Stimulated activated CD4-positive, alpha-beta T cell treated with anti-CD3 and anti-CD28 coated beads, Interleukin-4, amount 100 ng/mL, for 24 hours (primary cell): ENCODE results near the gene RALY.
"Not testable (repeated sequence)": the region's sequence is repeated elsewhere in the genome, so short reads cannot be mapped to it uniquely, and the experiment has no call there.

ENCODE experiments used
- DNase-seq: peaks from one replicate; pipeline ENCODE4 v3.0.0-alpha.2; 2020

RALY gene

GRCh38 chr20:34018166-34018565, 24.5 kb downstream of the RALY start:
- DNase-seq = no peak

- DNase-seq = no peak
Observed at GRCh38 chr20:34022151-34022838, 28.6 kb downstream of the RALY start.

GRCh38 chr20:34022839-34023234, 29.1 kb downstream of the RALY start:
- DNase-seq = no peak

- no peak for DNase-seq
Observed at GRCh38 chr20:34023937-34024722, 30.4 kb downstream of the RALY start.

GRCh38 chr20:34024723-34025351, 31.1 kb downstream of the RALY start:
- DNase-seq = no peak

- DNase-seq = not testable (repeated sequence)
Observed at GRCh38 chr20:34028013-34028412, 34.3 kb downstream of the RALY start.

GRCh38 chr20:34029415-34029814, 35.7 kb downstream of the RALY start:
- no peak for DNase-seq

GRCh38 chr20:34030456-34030855, 36.7 kb downstream of the RALY start:
- DNase-seq = no peak

DNA sequence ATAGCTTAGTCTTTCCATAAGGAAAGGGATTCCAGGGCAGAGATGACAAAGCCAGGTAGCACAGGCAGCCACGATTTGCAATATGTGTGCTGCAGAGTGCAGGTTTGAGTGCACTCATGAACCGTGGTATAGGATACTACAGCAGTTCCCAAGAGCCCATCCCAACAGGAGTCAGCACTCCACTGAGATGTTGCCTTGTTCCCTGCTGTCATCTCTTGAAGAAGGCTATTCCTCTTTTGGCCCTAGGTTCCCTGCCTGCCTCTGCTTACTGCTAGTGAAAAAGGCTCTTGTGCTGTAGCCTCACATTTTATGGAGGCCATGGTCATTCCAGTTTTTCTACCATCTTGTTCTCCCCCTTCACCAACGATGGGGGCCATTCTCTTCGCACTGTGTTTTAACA, 40.2 kb downstream of the RALY start:
- no peak for DNase-seq

DNA sequence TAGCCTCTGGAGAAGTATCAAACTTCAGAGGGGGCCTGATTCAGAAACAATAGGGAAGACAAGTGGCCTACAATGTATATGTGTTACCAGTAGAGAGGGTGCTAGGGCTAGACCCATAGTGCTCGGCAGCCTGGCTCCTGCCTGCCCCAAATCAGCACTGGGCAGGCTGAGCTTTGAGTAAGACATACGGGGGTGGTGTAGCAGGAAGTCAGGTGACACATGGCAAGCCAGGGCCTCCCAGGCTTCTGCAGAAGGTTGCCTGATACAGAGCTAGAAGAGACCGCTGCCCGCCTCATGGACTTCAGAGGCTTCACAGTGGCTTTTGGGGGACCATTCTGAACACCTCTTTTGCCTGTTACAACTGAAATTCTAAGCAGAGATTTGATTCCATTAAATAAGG, 43.4 kb downstream of the RALY start:
- peak; percentile 59 for DNase-seq

DNA sequence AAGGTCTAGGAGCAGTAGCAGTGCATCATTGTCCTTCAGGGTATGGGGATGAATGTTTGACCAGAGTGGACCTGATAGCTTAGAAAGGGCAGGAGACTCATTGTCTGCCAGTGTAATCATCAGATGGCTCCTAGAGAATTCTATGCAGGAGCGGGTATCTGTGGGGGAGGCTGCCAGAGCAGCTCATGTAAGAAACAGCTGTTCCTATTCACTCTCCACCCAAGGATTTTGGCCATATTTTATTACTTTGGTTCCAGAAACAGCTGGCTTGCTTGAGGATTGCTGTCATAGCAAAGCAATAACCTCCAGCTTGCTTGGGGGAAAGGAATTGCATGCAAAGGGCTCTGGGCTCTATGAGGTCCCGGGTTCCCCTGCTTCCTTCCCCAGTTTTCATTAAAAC, 44.1 kb downstream of the RALY start:
- DNase-seq = no peak

- no peak for DNase-seq
Observed at GRCh38 chr20:34040300-34040995, 46.7 kb downstream of the RALY start.

DNA sequence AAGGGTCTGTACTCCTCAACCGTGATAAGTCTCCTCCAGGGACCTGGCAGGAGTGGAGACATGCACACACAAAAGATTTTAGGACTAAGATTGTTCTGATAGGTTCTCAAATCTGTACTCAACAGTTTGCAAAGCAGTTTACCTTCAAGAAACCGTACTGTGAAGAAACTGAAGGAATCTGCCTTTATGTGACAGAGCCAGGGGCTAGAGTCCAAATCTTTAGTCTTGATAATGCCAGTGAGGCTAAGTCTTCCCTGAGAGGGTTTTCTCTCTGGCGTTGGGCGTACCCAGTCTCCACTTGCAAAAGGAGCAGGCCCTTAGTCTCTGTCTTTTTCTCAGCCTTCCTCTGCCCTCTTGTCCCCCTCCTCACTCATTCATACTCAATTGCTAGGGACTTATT, 47.5 kb downstream of the RALY start:
- no peak for DNase-seq

GRCh38 chr20:34042262-34042661, 48.6 kb downstream of the RALY start:
- no peak for DNase-seq

DNA sequence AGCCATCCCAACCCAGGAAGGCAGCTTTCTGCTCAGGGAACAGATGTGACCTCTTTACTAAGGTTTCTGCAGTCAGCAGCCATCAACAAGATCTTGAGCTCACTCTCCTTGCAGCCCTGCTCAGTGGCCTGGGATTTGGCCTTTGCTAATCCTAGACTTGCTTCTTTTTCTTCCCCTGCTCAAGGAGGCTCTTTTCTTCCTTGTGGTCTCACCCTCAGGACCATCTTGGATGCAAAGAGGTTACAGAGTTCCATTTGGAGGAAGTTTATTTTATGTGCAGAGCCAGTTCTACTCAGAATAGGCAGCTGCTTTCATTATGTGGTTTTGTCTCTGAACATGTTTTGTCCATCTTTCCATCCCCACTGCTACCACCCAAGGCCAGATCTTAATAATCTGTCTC, 49.3 kb downstream of the RALY start:
- no peak for DNase-seq

GRCh38 chr20:34045294-34045693, 51.6 kb downstream of the RALY start:
- DNase-seq = no peak

DNA sequence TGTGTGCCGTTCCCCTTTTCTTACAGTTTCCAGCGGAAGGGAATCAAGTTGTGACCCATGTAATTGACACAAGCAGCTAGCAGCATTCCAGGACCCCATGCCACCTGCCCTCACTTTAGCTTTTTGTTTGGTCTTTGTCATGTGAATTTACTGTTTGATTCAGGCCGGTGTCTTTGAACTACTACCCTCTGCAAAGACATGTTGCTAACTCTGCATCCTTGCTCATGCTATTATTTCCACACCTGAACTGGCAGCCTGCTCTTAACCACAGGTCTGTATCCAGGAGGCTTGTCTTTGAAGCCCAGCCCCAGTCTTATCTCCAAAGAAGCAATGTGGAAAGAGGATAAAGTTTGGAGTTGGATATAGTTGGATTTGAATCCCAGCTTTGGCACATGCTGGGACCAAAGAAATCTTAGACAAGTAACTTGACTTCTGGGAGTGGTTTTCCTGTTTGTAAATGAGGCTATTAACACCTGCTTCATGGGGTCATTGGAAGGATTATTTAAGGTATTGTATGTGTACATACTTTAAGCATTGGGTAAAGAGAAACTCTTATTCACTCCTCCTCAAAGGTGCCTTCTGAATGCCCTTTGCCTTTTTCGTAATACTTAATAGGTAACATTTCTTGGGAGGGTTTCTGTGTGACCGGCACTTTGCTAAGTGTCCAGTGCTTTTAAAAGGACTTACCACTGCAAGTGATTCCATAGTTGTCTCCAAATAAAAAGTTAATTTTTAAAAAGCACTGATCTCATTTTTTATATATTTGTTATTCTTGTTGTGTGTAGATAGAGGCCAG, 52.4 kb downstream of the RALY start:
- DNase-seq = no peak

- DNase-seq = no peak
Observed at GRCh38 chr20:34047010-34047687, 53.4 kb downstream of the RALY start.

- no peak for DNase-seq
Observed at GRCh38 chr20:34047917-34048316, 54.2 kb downstream of the RALY start.

- no peak for DNase-seq
Observed at GRCh38 chr20:34049389-34049788, 55.7 kb downstream of the RALY start.

GRCh38 chr20:34049897-34050695, 56.4 kb downstream of the RALY start:
- no peak for DNase-seq
